Omental fat pad (tissue), 4 donors: ENCODE results near the gene VSTM2A. TPM values are rescaled to one million over a fixed set of nuclear protein-coding genes. Genes with fewer than 3 reads are reported as not detected.

Experiments
- ATAC-seq: fragments of 150-250 bp; one replicate; pipeline ENCODE4 v1.9.1; 2016; ENCODE audit warnings: mild to moderate bottlenecking, moderate library complexity; ENCODE audit not compliant: low FRiP score
- DNase-seq: peaks from one replicate; pipeline ENCODE4 v3.0.0-alpha.2; 2019; ENCODE audit warnings: low spot score
- CTCF ChIP-seq, 3 donors: fragments of 450-650 bp; IDR thresholded peaks; one replicate each; pipeline ENCODE4 v1.5.1; 2016 to 2017; ENCODE audit warnings: antibody characterized with exemption in 3 of 3, mild to moderate bottlenecking in 3 of 3, moderate library complexity in 2 of 3
- total RNA-seq, 4 donors: library from RNA; depleted of rRNA; stranded (reverse); fragments of >200 nt; gene quantifications; one replicate each; pipeline ENCODE4 v1.1.0, GENCODE V29; 2016

Gene VSTM2A
- total RNA-seq, 4 donors from 2014 or later = 0.37 TPM; not detected in 3

- ATAC-seq (no peak), DNase-seq (no peak)
These were observed 18.0 kb downstream of the VSTM2A start for GRCh38 chr7:54560198-54560597.

GRCh38 chr7:54560723-54561122 is 18.5 kb downstream of the VSTM2A start:
- ATAC-seq = no peak
- TF ChIP-seq CTCF (IDR thresholded peaks at IDR 0.05) = no peak
- DNase-seq = no peak

More at GRCh38 chr7:54560198-54560597, 18.0 kb downstream of the VSTM2A start:
- TF ChIP-seq CTCF (IDR thresholded peaks at IDR 0.05) = no peak

GRCh38 chr7:54563329-54563916 is 21.2 kb downstream of the VSTM2A start:
- no peak for ATAC-seq
- DNase-seq = no peak
- no peak for TF ChIP-seq CTCF (IDR thresholded peaks at IDR 0.05)

- no peak for DNase-seq
- TF ChIP-seq CTCF (IDR thresholded peaks at IDR 0.05) = no peak
These were observed 23.3 kb downstream of the VSTM2A start for GRCh38 chr7:54565432-54565831.

GRCh38 chr7:54581511-54581910 is 39.3 kb downstream of the VSTM2A start:
- TF ChIP-seq CTCF (IDR thresholded peaks at IDR 0.05) = no peak
- no peak for ATAC-seq

More at GRCh38 chr7:54565432-54565831, 23.3 kb downstream of the VSTM2A start:
- no peak for ATAC-seq

GRCh38 chr7:54591404-54592386 is 49.5 kb downstream of the VSTM2A start:
- TF ChIP-seq CTCF (IDR thresholded peaks at IDR 0.05) = no peak
- no peak for ATAC-seq
- no peak for DNase-seq

More at GRCh38 chr7:54581511-54581910, 39.3 kb downstream of the VSTM2A start:
- no peak for DNase-seq
